Left ventricle myocardium inferior (tissue), 1 donor: Measurements from ENCODE around the gene TFEC. TPM values are rescaled to one million over a fixed set of nuclear protein-coding genes. Genes with fewer than 3 reads are reported as not detected.

Experiments used
- DNase-seq: peaks from one replicate; pipeline ENCODE4 v3.0.0-alpha.2; 2020
- H3K27ac ChIP-seq: fragments of 200-600 bp; replicated peaks from 2 replicates; pipeline ENCODE4 v1.8.0; 2021
- H3K27me3 ChIP-seq: fragments of 200-600 bp; 2 replicates; pipeline ENCODE4 v1.8.0; 2021; ENCODE audit warnings: low read depth
- H3K36me3 ChIP-seq: fragments of 200-600 bp; 2 replicates; pipeline ENCODE4 v1.8.0; 2021
- H3K4me1 ChIP-seq: fragments of 200-600 bp; 2 replicates; pipeline ENCODE4 v1.8.0; 2021
- H3K4me3 ChIP-seq: fragments of 200-600 bp; 2 replicates; pipeline ENCODE4 v1.8.0; 2021; ENCODE audit warnings: mild to moderate bottlenecking, moderate library complexity
- H3K9me3 ChIP-seq: fragments of 200-600 bp; replicated peaks from 2 replicates; pipeline ENCODE4 v1.8.0; 2021
- intact Hi-C: fragments of 100-400 bp; cut with micrococcal nuclease; formaldehyde crosslinking; loops from one replicate; pipeline ENCODE4 v1.11.0; 2022
- total RNA-seq: library from RNA; stranded (reverse); fragmentation: NEBNext Ultra II Directional; extraction: Animal tissue kit (Norgen Biotek cat#: 25700); gene quantifications from one replicate; pipeline ENCODE4 v1.2.1, GENCODE V29; 2021
- TF ChIP-seq, protein P1 (sequence below): fragments of 200-600 bp; IDR thresholded peaks from 2 replicates; pipeline ENCODE4 v1.8.0; 2021; ENCODE audit warnings: antibody characterized with exemption, mild to moderate bottlenecking, borderline replicate concordance
- donor health status: DM: no; HTN: yes; CAD: no; lungs with severe emphysema.

TFEC gene
- total RNA-seq, 1 donor from 2014 or later: 1.7 TPM

GRCh38 chr7:115924411-115924810 lies 106.2 kb downstream of the TFEC start:
- TF ChIP-seq, protein P1, sequence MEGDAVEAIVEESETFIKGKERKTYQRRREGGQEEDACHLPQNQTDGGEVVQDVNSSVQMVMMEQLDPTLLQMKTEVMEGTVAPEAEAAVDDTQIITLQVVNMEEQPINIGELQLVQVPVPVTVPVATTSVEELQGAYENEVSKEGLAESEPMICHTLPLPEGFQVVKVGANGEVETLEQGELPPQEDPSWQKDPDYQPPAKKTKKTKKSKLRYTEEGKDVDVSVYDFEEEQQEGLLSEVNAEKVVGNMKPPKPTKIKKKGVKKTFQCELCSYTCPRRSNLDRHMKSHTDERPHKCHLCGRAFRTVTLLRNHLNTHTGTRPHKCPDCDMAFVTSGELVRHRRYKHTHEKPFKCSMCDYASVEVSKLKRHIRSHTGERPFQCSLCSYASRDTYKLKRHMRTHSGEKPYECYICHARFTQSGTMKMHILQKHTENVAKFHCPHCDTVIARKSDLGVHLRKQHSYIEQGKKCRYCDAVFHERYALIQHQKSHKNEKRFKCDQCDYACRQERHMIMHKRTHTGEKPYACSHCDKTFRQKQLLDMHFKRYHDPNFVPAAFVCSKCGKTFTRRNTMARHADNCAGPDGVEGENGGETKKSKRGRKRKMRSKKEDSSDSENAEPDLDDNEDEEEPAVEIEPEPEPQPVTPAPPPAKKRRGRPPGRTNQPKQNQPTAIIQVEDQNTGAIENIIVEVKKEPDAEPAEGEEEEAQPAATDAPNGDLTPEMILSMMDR: no peak
- H3K27me3 ChIP-seq: no peaks in the 10 kb centered on the region
- H3K9me3 ChIP-seq: no peaks in the 10 kb centered on the region
- no peaks in the 10 kb centered on the region for H3K36me3 ChIP-seq
- no peak overlapping the region for H3K4me3 ChIP-seq
- H3K4me1 ChIP-seq: no peaks in the 10 kb centered on the region
- no peak overlapping the region for H3K27ac ChIP-seq
- intact Hi-C loops: no loop called here
- no peak for DNase-seq

DNA sequence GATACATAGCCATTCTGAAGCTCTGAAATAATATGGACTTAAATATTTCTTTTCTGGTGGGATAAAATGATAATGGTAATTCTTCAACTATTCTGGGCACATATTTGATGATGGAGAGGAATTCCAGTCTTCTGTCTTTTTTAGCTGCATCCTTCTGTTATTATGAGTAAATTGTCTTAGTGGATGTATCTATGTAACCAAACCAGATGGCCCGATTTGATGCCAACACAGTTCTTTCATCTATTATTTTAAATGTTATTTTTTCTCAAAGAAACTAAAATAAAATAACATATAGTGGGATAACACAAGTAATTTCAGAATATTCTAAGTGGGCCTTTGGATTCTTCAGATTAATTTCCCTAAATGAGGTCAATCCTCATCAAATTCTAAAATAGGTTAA lies 110.2 kb downstream of the TFEC start:
- TF ChIP-seq, protein P1: no peak
- H3K4me1 ChIP-seq: no peaks in the 10 kb centered on the region

DNA sequence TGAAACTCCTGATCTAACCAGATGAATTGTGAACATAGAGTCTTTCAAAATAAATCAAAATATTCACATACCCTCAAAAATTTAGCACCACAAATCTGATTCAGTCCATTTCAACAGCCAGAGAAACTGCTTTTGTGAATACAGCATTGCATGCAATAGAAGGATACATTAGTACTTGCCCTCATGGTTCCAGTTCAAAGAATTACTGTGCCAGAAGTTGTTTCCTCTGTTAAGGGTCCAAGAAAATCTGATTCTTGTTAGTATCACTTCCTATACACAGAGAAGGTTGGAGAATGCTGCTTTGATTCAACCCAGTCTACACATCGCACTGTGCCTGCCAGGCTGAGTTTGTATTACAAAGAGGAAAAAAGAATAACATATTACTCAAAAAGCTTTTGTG lies 115.6 kb downstream of the TFEC start:
- H3K27me3 ChIP-seq: peaks cover 10% of the 10 kb centered on the region
- no peak for DNase-seq
- TF ChIP-seq, protein P1: no peak
- H3K36me3 ChIP-seq: no peaks in the 10 kb centered on the region
- H3K27ac ChIP-seq: no peak overlapping the region
- H3K4me1 ChIP-seq: no peaks in the 10 kb centered on the region
- no peak overlapping the region for H3K4me3 ChIP-seq
- H3K9me3 ChIP-seq: no peaks in the 10 kb centered on the region
- intact Hi-C loops: no loop called here

More for the DNA sequence above, 110.2 kb downstream of the TFEC start:
- Histone ChIP-seq H3K27me3 (no peaks in the 10 kb centered on the region), H3K4me3 (no peak overlapping the region), H3K9me3 (no peaks in the 10 kb centered on the region), H3K36me3 (no peaks in the 10 kb centered on the region), H3K27ac (no peak overlapping the region)
- intact Hi-C loops: no loop called here
- no peak for DNase-seq

DNA sequence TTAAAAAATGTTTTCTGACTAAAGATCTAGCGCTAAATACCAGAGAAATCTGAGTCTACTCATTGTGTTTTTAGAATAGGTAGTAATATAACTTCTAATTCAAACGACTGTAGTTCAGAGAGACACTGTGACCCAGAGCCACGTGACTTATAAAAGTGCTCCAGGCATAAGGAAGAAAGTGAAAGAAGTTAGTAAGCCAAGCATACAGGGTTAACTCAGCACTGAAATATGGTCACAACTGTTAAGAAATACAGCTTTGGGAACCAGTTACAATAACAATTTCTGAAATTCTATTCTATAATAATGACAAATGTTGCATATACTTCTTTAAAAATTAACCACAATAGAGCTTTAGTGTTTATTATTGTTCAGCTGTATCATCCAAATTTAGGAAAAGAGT lies 119.1 kb downstream of the TFEC start:
- Histone ChIP-seq H3K27ac (no peak overlapping the region), H3K4me1 (no peaks in the 10 kb centered on the region), H3K36me3 (no peaks in the 10 kb centered on the region), H3K27me3 (peaks cover 10% of the 10 kb centered on the region), H3K9me3 (no peaks in the 10 kb centered on the region), H3K4me3 (no peak overlapping the region)
- no peak for DNase-seq
- intact Hi-C loops: no loop called here
- TF ChIP-seq, protein P1: no peak

DNA sequence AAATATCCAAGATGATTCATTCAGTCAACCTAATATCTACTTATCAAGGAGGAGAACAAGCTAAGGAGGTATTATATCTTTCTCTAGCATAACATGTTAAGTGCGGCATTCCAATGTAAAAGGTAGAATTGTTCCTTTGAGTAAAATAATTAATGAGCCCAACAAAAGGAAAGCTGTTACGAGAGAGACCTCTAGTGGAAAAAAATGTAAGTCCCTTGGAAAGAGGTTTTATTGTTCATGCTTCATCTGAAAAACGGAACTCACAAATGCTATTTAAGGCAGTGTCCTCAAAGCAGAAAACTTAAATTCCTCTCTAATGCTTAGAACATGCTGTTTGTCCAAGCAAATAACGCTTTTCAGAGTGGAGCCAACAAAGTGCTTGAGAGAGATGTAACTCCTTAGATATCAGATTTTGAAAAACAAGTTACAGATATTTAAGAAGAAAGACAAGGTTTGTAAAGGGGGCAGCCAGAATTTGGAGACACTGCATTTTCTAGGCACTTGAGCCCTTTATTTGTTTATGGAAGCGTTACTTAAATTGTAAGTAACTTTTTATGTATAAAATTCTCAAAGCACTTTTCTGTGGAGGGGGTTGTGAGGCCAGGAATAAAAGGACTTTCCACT lies 119.9 kb downstream of the TFEC start:
- H3K9me3 ChIP-seq: no peaks in the 10 kb centered on the region
- no peaks in the 10 kb centered on the region for H3K4me1 ChIP-seq
- no peak overlapping the region for H3K4me3 ChIP-seq
- TF ChIP-seq, protein P1: peak; percentile 67
- intact Hi-C loops: no loop called here
- DNase-seq: no peak
- peaks cover 10% of the 10 kb centered on the region for H3K27me3 ChIP-seq
- no peaks in the 10 kb centered on the region for H3K36me3 ChIP-seq
- H3K27ac ChIP-seq: no peak overlapping the region

- intact Hi-C loops: no loop called here
- Histone ChIP-seq H3K27me3 (peaks cover under 1% of the 10 kb centered on the region), H3K36me3 (no peaks in the 10 kb centered on the region), H3K9me3 (no peaks in the 10 kb centered on the region), H3K4me3 (no peak overlapping the region), H3K27ac (no peak overlapping the region), H3K4me1 (no peaks in the 10 kb centered on the region)
- TF ChIP-seq, protein P1: no peak
- DNase-seq: no peak
Measured at GRCh38 chr7:115906731-115907130, 123.8 kb downstream of the TFEC start.
